B cell (primary cell): ENCODE measurements around the gene RASGEF1C.

Experiments used
- CTCF ChIP-seq: fragments of 200-600 bp; IDR thresholded peaks from one replicate; pipeline ENCODE4 v1.8.0; 2022; ENCODE audit warnings: antibody characterized with exemption, mild to moderate bottlenecking
- EZH2 ChIP-seq: IDR thresholded peaks from 2 replicates; pipeline ENCODE4 v1.6.1; 2012; ENCODE audit warnings: borderline replicate concordance, low read depth, mild to moderate bottlenecking, moderate library complexity, low read length; ENCODE audit not compliant: insufficient read depth, poor library complexity, severe bottlenecking

DNA sequence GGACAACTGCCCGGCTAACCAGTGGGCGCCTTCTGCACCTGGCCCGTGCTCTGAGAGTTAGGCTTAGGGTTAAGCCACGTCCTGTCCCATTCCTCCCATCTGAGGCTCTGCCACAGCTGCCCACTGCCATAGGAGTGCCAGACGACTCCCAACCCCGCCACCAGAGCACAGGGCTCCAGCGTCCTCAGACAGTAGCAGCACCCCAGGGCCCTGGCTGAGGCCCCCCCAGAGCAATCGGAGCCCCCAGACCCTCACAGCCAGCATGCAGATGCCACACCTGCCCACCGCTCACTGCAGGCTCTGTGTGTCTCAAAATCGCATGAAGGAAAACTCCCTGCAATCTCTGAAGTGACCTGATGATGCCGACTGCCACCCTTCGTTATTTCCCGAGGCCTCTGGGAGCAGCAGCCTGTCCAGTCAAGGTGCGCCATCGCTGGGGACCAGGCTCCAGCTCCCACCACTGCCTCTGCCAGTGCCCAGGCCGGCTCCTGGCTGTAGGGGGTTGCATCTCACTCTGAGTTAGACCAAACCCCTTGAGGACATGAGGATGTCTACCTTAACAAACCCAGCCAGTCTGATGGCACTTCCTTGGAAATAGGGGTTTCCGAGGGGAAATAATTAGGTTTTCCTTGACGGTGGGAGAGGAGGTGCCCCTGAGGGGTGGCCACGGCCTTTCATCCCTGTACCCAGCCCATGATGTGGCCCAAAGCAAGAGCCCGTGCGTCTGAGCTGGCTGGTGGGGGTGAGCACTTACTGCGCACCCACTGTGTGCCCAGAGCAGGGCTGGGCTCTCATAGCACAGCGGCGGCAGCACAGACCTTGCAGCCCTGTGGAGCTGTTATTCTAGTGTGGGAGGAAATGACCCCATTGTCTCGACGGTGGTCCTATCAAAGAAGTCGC is 79.5 kb downstream of the RASGEF1C start:
- no peak for TF ChIP-seq CTCF
- TF ChIP-seq EZH2: no peak
